Osteocyte (in vitro differentiated cells): Measurements from ENCODE around the gene ASIC2. TPM values are rescaled to one million over a fixed set of nuclear protein-coding genes. Genes with fewer than 3 reads are reported as not detected.

Experiments
- DNase-seq: peaks from one replicate; pipeline ENCODE4 v3.0.0; 2021; ENCODE audit warnings: mixed read lengths; ENCODE audit not compliant: unreplicated experiment; ENCODE audit errors: extremely low spot score
- H3K27ac Mint-ChIP-seq: one replicate; pipeline ENCODE4 v1.8.0; 2021; ENCODE audit warnings: mild to moderate bottlenecking, mixed read lengths; ENCODE audit not compliant: unreplicated experiment
- H3K27me3 Mint-ChIP-seq: one replicate; pipeline ENCODE4 v1.8.0; 2021; ENCODE audit warnings: mixed read lengths; ENCODE audit not compliant: unreplicated experiment
- H3K36me3 Mint-ChIP-seq: one replicate; pipeline ENCODE4 v1.8.0; 2021; ENCODE audit warnings: mixed read lengths; ENCODE audit not compliant: unreplicated experiment
- H3K4me1 Mint-ChIP-seq: one replicate; pipeline ENCODE4 v1.8.0; 2021; ENCODE audit warnings: mixed read lengths; ENCODE audit not compliant: unreplicated experiment
- H3K4me3 Mint-ChIP-seq: one replicate; pipeline ENCODE4 v1.8.0; 2021; ENCODE audit warnings: mild to moderate bottlenecking, moderate library complexity, mixed read lengths; ENCODE audit not compliant: unreplicated experiment
- H3K9me3 Mint-ChIP-seq: one replicate; pipeline ENCODE4 v1.8.0; 2021; ENCODE audit warnings: mixed read lengths; ENCODE audit not compliant: unreplicated experiment
- CTCF ChIP-seq: fragments of 200-600 bp; sonication (generic); IDR thresholded peaks from 2 replicates; pipeline ENCODE4 v1.5.0; 2021; ENCODE audit warnings: antibody characterized with exemption, mild to moderate bottlenecking, moderate library complexity
- total RNA-seq: library from RNA; stranded (reverse); gene quantifications from 2 replicates; pipeline ENCODE4 v1.2.1, GENCODE V29; 2021

ASIC2 gene
- total RNA-seq, 1 donor from 2014 or later = not detected

- no peak overlapping the region for H3K4me3 Mint-ChIP-seq
- no peaks in the 10 kb centered on the region for H3K27me3 Mint-ChIP-seq
- no peaks in the 10 kb centered on the region for H3K4me1 Mint-ChIP-seq
- no peak for DNase-seq
- H3K27ac Mint-ChIP-seq = no peak overlapping the region
- H3K36me3 Mint-ChIP-seq = no peaks in the 10 kb centered on the region
- TF ChIP-seq CTCF = no peak
- H3K9me3 Mint-ChIP-seq = peaks cover 14% of the 10 kb centered on the region
Measured at GRCh38 chr17:33140413-33141099, 152.5 kb downstream of the ASIC2 start.

GRCh38 chr17:33138627-33139026 lies 154.5 kb downstream of the ASIC2 start:
- TF ChIP-seq CTCF = no peak
- peaks cover 8% of the 10 kb centered on the region for H3K9me3 Mint-ChIP-seq
- H3K4me3 Mint-ChIP-seq = no peak overlapping the region
- no peaks in the 10 kb centered on the region for H3K4me1 Mint-ChIP-seq
- no peak overlapping the region for H3K27ac Mint-ChIP-seq
- H3K36me3 Mint-ChIP-seq = no peaks in the 10 kb centered on the region
- DNase-seq = no peak
- H3K27me3 Mint-ChIP-seq = no peaks in the 10 kb centered on the region

- no peak for DNase-seq
- H3K27me3 Mint-ChIP-seq = no peaks in the 10 kb centered on the region
Measured at GRCh38 chr17:33137426-33137825, 155.7 kb downstream of the ASIC2 start.

GRCh38 chr17:33135691-33136090 lies 157.4 kb downstream of the ASIC2 start:
- DNase-seq = no peak
- Mint-ChIP-seq H3K36me3 (no peaks in the 10 kb centered on the region), H3K27me3 (no peaks in the 10 kb centered on the region), H3K9me3 (peaks cover 3% of the 10 kb centered on the region), H3K4me3 (no peak overlapping the region), H3K4me1 (no peaks in the 10 kb centered on the region), H3K27ac (no peak overlapping the region)
- TF ChIP-seq CTCF = no peak

More at GRCh38 chr17:33137426-33137825, 155.7 kb downstream of the ASIC2 start:
- Mint-ChIP-seq H3K4me1 (no peaks in the 10 kb centered on the region), H3K9me3 (peaks cover 3% of the 10 kb centered on the region), H3K4me3 (no peak overlapping the region), H3K36me3 (no peaks in the 10 kb centered on the region), H3K27ac (no peak overlapping the region)
- no peak for TF ChIP-seq CTCF

GRCh38 chr17:33131620-33132019 lies 161.5 kb downstream of the ASIC2 start:
- Mint-ChIP-seq H3K27me3 (no peaks in the 10 kb centered on the region), H3K36me3 (no peaks in the 10 kb centered on the region), H3K4me3 (no peak overlapping the region), H3K4me1 (no peaks in the 10 kb centered on the region), H3K9me3 (no peaks in the 10 kb centered on the region), H3K27ac (no peak overlapping the region)
- no peak for TF ChIP-seq CTCF
- no peak for DNase-seq
